K562 (cell line): ENCODE results near the gene EMID1. TPM values are rescaled to one million over a fixed set of nuclear protein-coding genes. Genes with fewer than 3 reads are reported as not detected.

Experiments used
- BRD9 ChIP-seq: fragments of 450-650 bp; IDR thresholded peaks from 2 replicates; pipeline ENCODE4 v1.6.1; 2018; ENCODE audit warnings: low read depth; ENCODE audit not compliant: partially characterized antibody
- CEBPG ChIP-seq, 3 experiments: fragments of 200-800 bp in 1 of 3; sonication (Bioruptor generic) in 1 of 3; sonication (generic) in 1 of 3; formaldehyde crosslinking in 1 of 3; IDR thresholded peaks in 2 of 3; conservative IDR thresholded peaks in 1 of 3; 2 replicates each; pipeline versions ENCODE4 v1.6.1 to v1.8.0; 2016 to 2022; ENCODE audit warnings: missing compliant biosample characterization in 2 of 3, missing genetic modification characterization in 2 of 3, mild to moderate bottlenecking in 1 of 3, missing genetic modification reagents in 1 of 3
- EWSR1 ChIP-seq: fragments of 450-650 bp; IDR thresholded peaks from 2 replicates; pipeline ENCODE4 v1.6.1; 2018; ENCODE audit warnings: borderline replicate concordance, mild to moderate bottlenecking, low read depth, moderate library complexity; ENCODE audit not compliant: partially characterized antibody
- HDAC3 ChIP-seq: fragments of 450-650 bp; IDR thresholded peaks from 2 replicates; pipeline ENCODE4 v1.6.1; 2018; ENCODE audit warnings: borderline replicate concordance, mild to moderate bottlenecking, moderate library complexity; ENCODE audit not compliant: partially characterized antibody
- HES1 ChIP-seq: fragments of 450-650 bp; IDR thresholded peaks from 2 replicates; pipeline ENCODE4 v1.6.1; 2016; ENCODE audit warnings: low read depth, mild to moderate bottlenecking, moderate library complexity
- HOXB6 ChIP-seq: fragments of 250-450 bp; sonication (Bioruptor Pico); IDR thresholded peaks from 2 replicates; pipeline ENCODE4 v1.5.1; 2022; ENCODE audit warnings: mild to moderate bottlenecking, borderline replicate concordance
- KAT8 ChIP-seq: fragments of 450-650 bp; IDR thresholded peaks from 2 replicates; pipeline ENCODE4 v1.6.1; 2016; ENCODE audit warnings: low read depth, mild to moderate bottlenecking
- MYC ChIP-seq, 2 experiments: fragments of 250-450 bp in 1 of 2; sonication (Bioruptor Pico) in 1 of 2; IDR thresholded peaks; 2 replicates each; pipeline versions ENCODE4 v1.5.1 to v1.6.1; 2012 to 2021; ENCODE audit warnings: low read depth in 2 of 2, borderline replicate concordance in 1 of 2, improper control_type of control experiment in 1 of 2, low read length in 1 of 2, mild to moderate bottlenecking in 1 of 2, moderate library complexity in 1 of 2
- MYNN ChIP-seq, 2 experiments: sonication (generic); formaldehyde crosslinking in 1 of 2; IDR thresholded peaks; 2 replicates each; pipeline versions ENCODE4 v1.5.0 to v1.6.1; 2016 to 2020; ENCODE audit warnings: antibody characterized with exemption in 1 of 2, missing genetic modification reagents in 1 of 2
- RCOR1 ChIP-seq, 2 experiments: IDR thresholded peaks; 2 replicates each; pipeline ENCODE4 v1.6.1; 2012; ENCODE audit warnings: low read depth in 2 of 2, low read length in 2 of 2, borderline replicate concordance in 1 of 2, improper control_type of control experiment in 1 of 2
- RUNX1 ChIP-seq: sonication (generic); IDR thresholded peaks from 2 replicates; pipeline ENCODE4 v1.6.1; 2016; ENCODE audit warnings: antibody characterized with exemption, low read depth
- SAP30 ChIP-seq: fragments of 200-600 bp; sonication (generic); IDR thresholded peaks from 2 replicates; pipeline ENCODE4 v1.6.1; 2012; ENCODE audit warnings: borderline replicate concordance, low read depth, mild to moderate bottlenecking, moderate library complexity, low read length, control low read depth, inconsistent platforms; ENCODE audit not compliant: insufficient read depth, poor library complexity, severe bottlenecking
- TARDBP ChIP-seq: fragments of 450-650 bp; IDR thresholded peaks from 2 replicates; pipeline ENCODE4 v1.6.1; 2016
- TCF3 ChIP-seq: sonication (generic); formaldehyde crosslinking; IDR thresholded peaks from 2 replicates; pipeline ENCODE4 v1.4.0; 2020; ENCODE audit warnings: mild to moderate bottlenecking, missing genetic modification reagents
- TFAM ChIP-seq: fragments of 250-450 bp; sonication (Bioruptor Pico); conservative IDR thresholded peaks from 2 replicates; pipeline ENCODE4 v1.5.0; 2021; ENCODE audit warnings: mild to moderate bottlenecking, moderate library complexity
- ZFP1 ChIP-seq: fragments of 450-650 bp; formaldehyde crosslinking; IDR thresholded peaks from 2 replicates; pipeline ENCODE4 v1.4.0; 2020; ENCODE audit warnings: mild to moderate bottlenecking, mixed read lengths
- ZNF121 ChIP-seq: sonication (generic); formaldehyde crosslinking; conservative IDR thresholded peaks from 2 replicates; pipeline ENCODE4 v1.8.0; 2022; ENCODE audit warnings: missing genetic modification reagents
- ZNF347 ChIP-seq: fragments of 450-650 bp; formaldehyde crosslinking; IDR thresholded peaks from 2 replicates; pipeline ENCODE4 v1.4.0; 2020; ENCODE audit warnings: low read depth, mild to moderate bottlenecking, moderate library complexity
- ZNF384 ChIP-seq: IDR thresholded peaks from 2 replicates; pipeline ENCODE4 v1.6.1; 2012; ENCODE audit warnings: low read depth, low read length, improper control_type of control experiment
- ZNF609 ChIP-seq: sonication (generic); formaldehyde crosslinking; IDR thresholded peaks from 2 replicates; pipeline ENCODE4 v1.8.1; 2023; ENCODE audit warnings: missing genetic modification reagents, mild to moderate bottlenecking, borderline replicate concordance
- ZZZ3 ChIP-seq: fragments of 450-650 bp; IDR thresholded peaks from 2 replicates; pipeline ENCODE4 v1.6.1; 2016; ENCODE audit warnings: antibody characterized with exemption, mild to moderate bottlenecking, moderate library complexity
- polyA plus RNA-seq, 8 experiments: library from polyadenylated mRNA; depleted of rRNA in 4 of 8; stranded (reverse) in 5 of 8; unstranded in 3 of 8; fragments of >200 nt; fragmentation: Nextera tagmentation in 2 of 8; fragmentation: Illumina TruSeq in 1 of 8; extraction: Ambion mirVana in 2 of 8; extraction: Trizol in 1 of 8; gene quantifications; 2 replicates each; pipeline versions ENCODE4 v1.2.1 to v1.2.3, GENCODE V29; 2011 to 2014; ENCODE audit warnings: inconsistent platforms in 1 of 8, missing spikeins in 1 of 8
- total RNA-seq, 7 experiments: library from RNA; depleted of rRNA in 6 of 7; stranded (reverse); fragments of >200 nt in 6 of 7; fragmentation: Illumina TruSeq in 2 of 7; extraction: Trizol in 2 of 7; gene quantifications; 2 replicates each; pipeline versions ENCODE4 v1.2.1 to v1.2.3, GENCODE V29; 2011 to 2021; ENCODE audit warnings: low replicate concordance in 1 of 7

EMID1 gene
- total and polyA plus RNA-seq, 9 of the 15 experiments (the other 6 are each of a cell fraction or from before 2014, with no cell fraction given): 0.15 to 7.2 (median 2.7) TPM

- TF ChIP-seq CEBPG (CRISPR knock-in tag; IDR thresholded peaks at IDR 0.05) (no peak), CEBPG (tag; conservative IDR thresholded peaks at IDR 0.05 in 1 of 2, IDR thresholded peaks at IDR 0.05 in 1 of 2) (peak in 1 of 2 experiments; percentile 71; a peak in 2 of 4 replicates), SAP30 (no peak), TFAM (CRISPR knock-in tag) (no peak), MYNN (IDR thresholded peaks at IDR 0.05) (no peak), MYNN (CRISPR knock-in tag; IDR thresholded peaks at IDR 0.05) (no peak), ZNF347 (CRISPR knock-in tag) (no peak), MYC (IDR thresholded peaks at IDR 0.05; ENCODE audit: low read depth, low read length) (no peak), MYC (CRISPR knock-in tag; IDR thresholded peaks at IDR 0.05; ENCODE audit: borderline replicate concordance, low read depth) (no peak), BRD9 (no peak), TARDBP (no peak), HOXB6 (CRISPR knock-in tag) (no peak), HES1 (0 out of 2 replicates have a peak, but pooled peaks have one; percentile 16), RUNX1 (no peak), ZNF121 (CRISPR knock-in tag) (no peak), ZNF384 (no peak), TCF3 (CRISPR knock-in tag) (peak; percentile 76), ZNF609 (CRISPR knock-in tag) (no peak), ZFP1 (CRISPR knock-in tag) (no peak), ZZZ3 (no peak), HDAC3 (peak; percentile 58), EWSR1 (no peak), RCOR1 (IDR thresholded peaks at IDR 0.05; ENCODE audit: borderline replicate concordance in 1 of 2, low read depth in 2 of 2, low read length in 2 of 2) (peak in 1 of 2 experiments; percentile 98; a peak in 3 of 4 replicates), KAT8 (no peak)
Observed at GRCh38 chr22:29270475-29271271, 65.0 kb downstream of the EMID1 start (continued).
